Smooth muscle cell (in vitro differentiated cells): Measurements from ENCODE around the gene LRP5. TPM values are rescaled to one million over a fixed set of nuclear protein-coding genes. Genes with fewer than 3 reads are reported as not detected.

ENCODE experiments used
- DNase-seq: peaks from one replicate; lab custom pipeline; 2025; ENCODE audit not compliant: unreplicated experiment; lab: John Stamatoyannopoulos, UW
- H2AFZ ChIP-seq: fragments of 200-600 bp; sonication (generic); 2 replicates; pipeline ENCODE4 v1.6.0; 2016; ENCODE audit warnings: antibody characterized with exemption, low read depth, mild to moderate bottlenecking
- H3F3A ChIP-seq: fragments of 200-600 bp; sonication (generic); 2 replicates; pipeline ENCODE4 v1.6.0; 2017; ENCODE audit warnings: antibody characterized with exemption, low read depth
- H3K27ac ChIP-seq: fragments of 200-600 bp; sonication (generic); 2 replicates; pipeline ENCODE4 v1.5.1; 2016; ENCODE audit warnings: low read depth, mild to moderate bottlenecking
- H3K27me3 ChIP-seq: fragments of 200-600 bp; sonication (generic); 2 replicates; pipeline ENCODE4 v1.6.1; 2016; ENCODE audit warnings: low read depth, mild to moderate bottlenecking
- H3K36me3 ChIP-seq: fragments of 200-600 bp; sonication (generic); 2 replicates; pipeline ENCODE4 v1.5.1; 2016; ENCODE audit warnings: low read depth
- H3K4me1 ChIP-seq: fragments of 200-600 bp; sonication (generic); 2 replicates; pipeline ENCODE4 v1.5.1; 2016; ENCODE audit warnings: low read depth
- H3K4me2 ChIP-seq: fragments of 200-600 bp; sonication (generic); 2 replicates; pipeline ENCODE4 v1.6.0; 2016; ENCODE audit warnings: mild to moderate bottlenecking
- H3K4me3 ChIP-seq: fragments of 200-600 bp; sonication (generic); 2 replicates; pipeline ENCODE4 v1.5.1; 2016; ENCODE audit warnings: mild to moderate bottlenecking
- H3K79me2 ChIP-seq: fragments of 200-600 bp; sonication (generic); 2 replicates; pipeline ENCODE4 v1.6.0; 2016; ENCODE audit warnings: low read depth, mild to moderate bottlenecking
- H3K9ac ChIP-seq: fragments of 200-600 bp; sonication (generic); 2 replicates; pipeline ENCODE4 v1.6.0; 2016; ENCODE audit warnings: low read depth
- H3K9me3 ChIP-seq: fragments of 200-600 bp; sonication (generic); replicated peaks from 2 replicates; pipeline ENCODE4 v1.5.1; 2016; ENCODE audit warnings: low read depth
- H4K20me1 ChIP-seq: fragments of 200-600 bp; sonication (generic); 2 replicates; pipeline ENCODE4 v1.6.0; 2016; ENCODE audit warnings: low read depth
- WGBS: methylation state at CpG from one replicate; pipeline ENCODE4 v1.1.7; 2016; ENCODE audit warnings: low lambda C conversion rate; 5-methylcytosine and 5-hydroxymethylcytosine counted together
- polyA plus RNA-seq: library from polyadenylated mRNA; unstranded; fragments of >200 nt; fragmentation: Nextera tagmentation; extraction: Ambion mirVana; gene quantifications from 2 replicates; pipeline ENCODE4 v1.2.1, GENCODE V29; 2016
- total RNA-seq: library from RNA; depleted of rRNA; stranded (reverse); fragments of >200 nt; gene quantifications from 2 replicates; pipeline ENCODE4 v1.2.3, GENCODE V29; 2014
- TF ChIP-seq, protein P1 (sequence below): fragments of 200-600 bp; sonication (generic); IDR thresholded peaks from 2 replicates; pipeline ENCODE4 v1.5.1; 2017; ENCODE audit warnings: borderline replicate concordance, mild to moderate bottlenecking, antibody characterized with exemption; ENCODE audit not compliant: insufficient read depth, poor library complexity, severe bottlenecking

Gene LRP5
- total and polyA plus RNA-seq, 2 experiments from 2014 or later, result 16.1 to 26.6 TPM

- Histone ChIP-seq H3K36me3 (no peaks in the 10 kb centered on the region), H3K4me2 (no peak overlapping the region), H2AFZ (no peak overlapping the region), H3K9me3 (no peaks in the 10 kb centered on the region), H3K79me2 (peaks cover 35% of the 10 kb centered on the region), H3K4me1 (peaks cover 19% of the 10 kb centered on the region), H3K9ac (no peak overlapping the region), H3K4me3 (no peak overlapping the region), H3K27me3 (no peaks in the 10 kb centered on the region), H4K20me1 (peaks cover 9% of the 10 kb centered on the region), H3K27ac (no peak overlapping the region), H3F3A (peaks cover 7% of the 10 kb centered on the region)
- no peak for DNase-seq
- TF ChIP-seq, protein P1, sequence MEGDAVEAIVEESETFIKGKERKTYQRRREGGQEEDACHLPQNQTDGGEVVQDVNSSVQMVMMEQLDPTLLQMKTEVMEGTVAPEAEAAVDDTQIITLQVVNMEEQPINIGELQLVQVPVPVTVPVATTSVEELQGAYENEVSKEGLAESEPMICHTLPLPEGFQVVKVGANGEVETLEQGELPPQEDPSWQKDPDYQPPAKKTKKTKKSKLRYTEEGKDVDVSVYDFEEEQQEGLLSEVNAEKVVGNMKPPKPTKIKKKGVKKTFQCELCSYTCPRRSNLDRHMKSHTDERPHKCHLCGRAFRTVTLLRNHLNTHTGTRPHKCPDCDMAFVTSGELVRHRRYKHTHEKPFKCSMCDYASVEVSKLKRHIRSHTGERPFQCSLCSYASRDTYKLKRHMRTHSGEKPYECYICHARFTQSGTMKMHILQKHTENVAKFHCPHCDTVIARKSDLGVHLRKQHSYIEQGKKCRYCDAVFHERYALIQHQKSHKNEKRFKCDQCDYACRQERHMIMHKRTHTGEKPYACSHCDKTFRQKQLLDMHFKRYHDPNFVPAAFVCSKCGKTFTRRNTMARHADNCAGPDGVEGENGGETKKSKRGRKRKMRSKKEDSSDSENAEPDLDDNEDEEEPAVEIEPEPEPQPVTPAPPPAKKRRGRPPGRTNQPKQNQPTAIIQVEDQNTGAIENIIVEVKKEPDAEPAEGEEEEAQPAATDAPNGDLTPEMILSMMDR, result no peak
- 90% methylated on average over 2 of the region's 2 CpGs for WGBS
Measured at GRCh38 chr11:68346462-68346790, 34.0 kb downstream of the LRP5 start.

DNA sequence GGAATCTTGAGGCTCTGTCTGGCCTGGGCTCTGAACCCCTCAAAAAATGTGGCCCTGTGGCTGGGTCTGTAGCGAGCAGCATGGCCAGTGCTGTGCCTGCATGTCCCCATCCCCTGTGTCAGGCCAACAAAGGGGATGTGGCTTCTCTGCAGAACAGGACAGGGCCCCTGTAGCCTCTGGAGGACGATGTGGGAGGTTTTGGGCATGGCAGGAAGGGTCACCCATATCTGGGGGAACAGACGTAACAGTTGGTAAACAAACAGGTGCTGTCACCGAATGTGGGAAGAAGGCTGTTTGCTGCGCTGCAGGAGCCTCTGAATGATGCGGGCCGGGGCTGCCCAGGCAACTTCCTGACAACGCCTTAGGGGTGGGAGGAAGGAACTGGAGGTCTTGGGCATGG lies 35.0 kb downstream of the LRP5 start:
- Histone ChIP-seq H3K4me3 (no peak overlapping the region), H4K20me1 (peaks cover under 1% of the 10 kb centered on the region), H3K79me2 (peaks cover 30% of the 10 kb centered on the region), H3K9me3 (no peaks in the 10 kb centered on the region), H3K9ac (no peak overlapping the region), H2AFZ (no peak overlapping the region), H3K4me2 (no peak overlapping the region), H3K36me3 (no peaks in the 10 kb centered on the region), H3K4me1 (peaks cover 10% of the 10 kb centered on the region), H3K27ac (no peak overlapping the region), H3K27me3 (no peaks in the 10 kb centered on the region), H3F3A (peaks cover under 1% of the 10 kb centered on the region)
- TF ChIP-seq, protein P1, result no peak
- DNase-seq, result no peak
- 95% methylated on average over 8 of the region's 8 CpGs for WGBS

GRCh38 chr11:68347841-68348240 lies 35.5 kb downstream of the LRP5 start:
- no peak for DNase-seq
- Histone ChIP-seq H3F3A (peaks cover 4% of the 10 kb centered on the region), H3K9me3 (no peaks in the 10 kb centered on the region), H4K20me1 (no peaks in the 10 kb centered on the region), H3K4me1 (peaks cover 5% of the 10 kb centered on the region), H3K4me2 (no peak overlapping the region), H3K27me3 (no peaks in the 10 kb centered on the region), H3K36me3 (no peaks in the 10 kb centered on the region), H3K27ac (no peak overlapping the region), H2AFZ (no peak overlapping the region), H3K79me2 (peaks cover 30% of the 10 kb centered on the region), H3K9ac (no peak overlapping the region), H3K4me3 (no peak overlapping the region)
- TF ChIP-seq, protein P1, result no peak
- 99% methylated on average over 27 of the region's 32 CpGs for WGBS

- H3K27ac ChIP-seq, result no peak overlapping the region
- H3K4me2 ChIP-seq, result no peak overlapping the region
- H3K4me1 ChIP-seq, result peaks cover 9% of the 10 kb centered on the region
- peaks cover 15% of the 10 kb centered on the region for H3K79me2 ChIP-seq
- H3F3A ChIP-seq, result peaks cover 10% of the 10 kb centered on the region
- H3K27me3 ChIP-seq, result no peaks in the 10 kb centered on the region
- H2AFZ ChIP-seq, result no peak overlapping the region
- TF ChIP-seq, protein P1, result no peak
- H3K36me3 ChIP-seq, result no peaks in the 10 kb centered on the region
- no peak for DNase-seq
- no peaks in the 10 kb centered on the region for H3K9me3 ChIP-seq
- no peak overlapping the region for H3K4me3 ChIP-seq
- WGBS, result 94% methylated on average over 15 of the region's 15 CpGs
- H4K20me1 ChIP-seq, result no peaks in the 10 kb centered on the region
- H3K9ac ChIP-seq, result no peak overlapping the region
Measured at GRCh38 chr11:68349461-68350249, 37.3 kb downstream of the LRP5 start.
